ENCODE measurements around the gene EPS8L1.

EPS8L1 gene

DNA sequence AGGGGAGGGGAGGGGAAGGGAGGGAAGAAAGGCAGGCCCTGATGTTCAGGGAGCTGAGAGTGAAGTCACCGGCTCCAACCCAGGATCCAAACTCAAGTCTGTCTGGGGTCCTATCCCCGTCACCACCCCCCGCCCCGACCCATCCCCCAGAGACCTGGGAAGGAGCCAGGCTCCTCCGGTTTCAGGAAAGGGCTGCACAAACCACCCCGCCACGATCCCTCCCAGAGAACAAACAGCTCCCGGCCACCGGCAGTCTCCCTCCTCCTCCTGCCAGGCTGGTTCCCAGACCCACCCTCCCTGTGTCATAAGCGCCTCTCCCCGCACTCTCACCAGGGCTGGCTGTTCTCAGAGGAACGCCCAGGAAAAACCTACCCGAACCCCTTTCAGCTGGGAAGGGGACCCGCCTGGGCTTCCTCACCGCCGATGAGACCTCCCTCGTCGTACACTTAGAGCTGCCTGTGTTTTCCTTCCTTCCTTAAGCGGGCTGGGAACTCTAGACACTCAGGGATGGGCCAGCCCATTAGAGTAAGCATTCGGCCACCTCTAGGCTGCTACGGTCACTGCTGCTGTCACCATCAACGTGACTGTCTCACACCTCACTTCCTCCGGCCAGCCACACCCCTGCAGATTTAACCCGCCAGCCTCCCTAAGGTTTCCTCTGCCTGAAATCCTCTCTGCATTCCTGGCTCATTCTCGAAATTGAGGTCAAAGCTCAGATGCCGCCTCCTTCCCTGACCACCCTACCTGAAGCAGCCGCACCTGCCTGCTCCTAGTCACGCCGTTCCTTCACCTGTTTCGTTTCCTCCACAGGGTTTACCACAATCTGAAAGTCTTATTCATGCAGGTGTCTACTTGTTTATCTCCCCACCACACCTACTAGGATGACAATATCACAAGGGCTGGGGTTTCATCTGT lies 6.5 kb upstream of the EPS8L1 start:
- Histone ChIP-seq H4K20me1 (ENCODE audit: insufficient read depth, low read length) (no peaks in the 10 kb centered on the region), H3K27ac (ENCODE audit: low read depth, low read length, poor library complexity, severe bottlenecking) (no peak overlapping the region), H3K4me2 (ENCODE audit: low read length) (peak overlapping the region; percentile 63), H3K4me1 (ENCODE audit: insufficient read depth, low read length, severe bottlenecking) (peaks cover 8% of the 10 kb centered on the region), H3F3A (ENCODE audit: insufficient read depth, low read length) (no peaks in the 10 kb centered on the region), H3K79me2 (ENCODE audit: insufficient read depth, low read length) (no peaks in the 10 kb centered on the region), H3K9me2 (ENCODE audit: low read depth, low read length) (no peaks in the 10 kb centered on the region), H3K27me3 (ENCODE audit: insufficient read depth, low read length) (no peaks in the 10 kb centered on the region; the same call in 1 of the 2 replicates), H3K9ac (ENCODE audit: low read length) (no peak overlapping the region), H3K36me3 (ENCODE audit: insufficient read depth, low read length) (no peaks in the 10 kb centered on the region), H3K4me3 (ENCODE audit: low read depth, low read length, poor library complexity, severe bottlenecking) (peak overlapping the region; percentile 47), H2AFZ (ENCODE audit: low read length) (no peak overlapping the region), H3K9me3 (ENCODE audit: low read length) (no peaks in the 10 kb centered on the region)
- TF ChIP-seq EZH2 (IDR thresholded peaks at IDR 0.05; ENCODE audit: borderline replicate concordance, low read length): no peak
- no peak for TF ChIP-seq CTCF (IDR thresholded peaks at IDR 0.05; ENCODE audit: low read length)

GRCh38 chr19:55069865-55070197 lies 5.8 kb upstream of the EPS8L1 start:
- no peaks in the 10 kb centered on the region for H3K9me2 ChIP-seq (ENCODE audit: low read depth, low read length)
- no peak overlapping the region for H2AFZ ChIP-seq (ENCODE audit: low read length)
- H3F3A ChIP-seq (ENCODE audit: insufficient read depth, low read length): no peaks in the 10 kb centered on the region
- H3K4me2 ChIP-seq (ENCODE audit: low read length): peak overlapping the region; percentile 63
- H3K4me1 ChIP-seq (ENCODE audit: insufficient read depth, low read length, severe bottlenecking): peaks cover 8% of the 10 kb centered on the region
- H3K9ac ChIP-seq (ENCODE audit: low read length): no peak overlapping the region
- H3K36me3 ChIP-seq (ENCODE audit: insufficient read depth, low read length): no peaks in the 10 kb centered on the region
- H3K27me3 ChIP-seq (ENCODE audit: insufficient read depth, low read length): no peaks in the 10 kb centered on the region; the same call in 1 of the 2 replicates
- no peaks in the 10 kb centered on the region for H4K20me1 ChIP-seq (ENCODE audit: insufficient read depth, low read length)
- TF ChIP-seq CTCF (IDR thresholded peaks at IDR 0.05; ENCODE audit: low read length) (no peak), EZH2 (IDR thresholded peaks at IDR 0.05; ENCODE audit: borderline replicate concordance, low read length) (no peak)
- no peak overlapping the region for H3K4me3 ChIP-seq (ENCODE audit: low read depth, low read length, poor library complexity, severe bottlenecking)
- H3K27ac ChIP-seq (ENCODE audit: low read depth, low read length, poor library complexity, severe bottlenecking): no peak overlapping the region
- H3K79me2 ChIP-seq (ENCODE audit: insufficient read depth, low read length): no peaks in the 10 kb centered on the region
- no peaks in the 10 kb centered on the region for H3K9me3 ChIP-seq (ENCODE audit: low read length)

DNA sequence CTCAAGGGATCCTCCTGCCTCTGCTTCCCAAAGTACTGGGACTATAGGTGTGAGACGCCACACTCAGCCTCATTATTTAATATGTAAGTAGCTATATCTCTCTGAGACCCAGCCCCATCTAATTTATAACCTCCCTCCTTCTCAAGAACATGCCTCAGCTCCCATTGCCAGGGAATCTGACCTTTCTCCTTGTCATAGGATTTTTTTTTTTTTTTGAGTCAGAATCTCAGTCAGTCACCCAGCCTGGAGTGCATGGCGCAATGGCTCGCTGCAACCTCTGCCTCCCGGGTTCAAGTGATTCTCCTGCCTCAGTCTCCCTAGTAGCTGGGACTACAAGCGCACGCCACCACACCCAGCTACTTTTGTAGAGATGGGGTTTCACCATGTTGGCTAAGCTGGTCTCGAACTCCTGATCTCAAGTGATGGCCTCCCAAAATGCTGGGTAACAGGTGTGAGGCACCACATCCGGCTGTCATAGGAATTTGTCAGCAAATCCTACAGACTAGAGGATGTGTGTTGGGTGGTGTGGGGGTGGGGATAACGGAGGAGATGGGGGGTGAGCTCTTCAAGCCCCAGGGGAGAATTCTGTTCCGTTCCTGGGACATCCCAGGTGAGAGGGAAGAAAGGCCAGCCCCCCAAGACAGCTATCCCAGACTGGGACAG lies 5.1 kb upstream of the EPS8L1 start:
- H3K79me2 ChIP-seq (ENCODE audit: insufficient read depth, low read length): no peaks in the 10 kb centered on the region
- no peak overlapping the region for H3K4me3 ChIP-seq (ENCODE audit: low read depth, low read length, poor library complexity, severe bottlenecking)
- H3F3A ChIP-seq (ENCODE audit: insufficient read depth, low read length): no peaks in the 10 kb centered on the region
- no peak overlapping the region for H3K9ac ChIP-seq (ENCODE audit: low read length)
- peaks cover 8% of the 10 kb centered on the region for H3K4me1 ChIP-seq (ENCODE audit: insufficient read depth, low read length, severe bottlenecking)
- no peaks in the 10 kb centered on the region for H3K9me2 ChIP-seq (ENCODE audit: low read depth, low read length)
- H3K9me3 ChIP-seq (ENCODE audit: low read length): no peaks in the 10 kb centered on the region
- no peak overlapping the region for H3K4me2 ChIP-seq (ENCODE audit: low read length)
- TF ChIP-seq CTCF (IDR thresholded peaks at IDR 0.05; ENCODE audit: low read length) (no peak), EZH2 (IDR thresholded peaks at IDR 0.05; ENCODE audit: borderline replicate concordance, low read length) (no peak)
- no peak overlapping the region for H2AFZ ChIP-seq (ENCODE audit: low read length)
- no peaks in the 10 kb centered on the region for H3K36me3 ChIP-seq (ENCODE audit: insufficient read depth, low read length)
- no peak overlapping the region for H3K27ac ChIP-seq (ENCODE audit: low read depth, low read length, poor library complexity, severe bottlenecking)
- no peaks in the 10 kb centered on the region; the same call in 1 of the 2 replicates for H3K27me3 ChIP-seq (ENCODE audit: insufficient read depth, low read length)
- H4K20me1 ChIP-seq (ENCODE audit: insufficient read depth, low read length): no peaks in the 10 kb centered on the region
